HUES64 (cell line): ENCODE results near the gene LSAMP.
A peak's percentile ranks its signal among the peaks of the same experiment; 100 is the strongest.

Source experiments
- H3K27ac ChIP-seq: 2 replicates; pipeline ENCODE4 v1.7.0; 2013; ENCODE audit warnings: low read depth, low read length, inconsistent platforms
- H3K27me3 ChIP-seq: 2 replicates; pipeline ENCODE4 v1.6.1; 2013; ENCODE audit warnings: mild to moderate bottlenecking, low read length; ENCODE audit not compliant: insufficient read depth
- H3K36me3 ChIP-seq: 2 replicates; pipeline ENCODE4 v1.6.1; 2013; ENCODE audit warnings: mild to moderate bottlenecking, low read length; ENCODE audit not compliant: insufficient read depth
- H3K4me1 ChIP-seq: 2 replicates; pipeline ENCODE4 v1.6.1; 2013; ENCODE audit warnings: mild to moderate bottlenecking, low read length, moderate library complexity; ENCODE audit not compliant: insufficient read depth
- H3K4me3 ChIP-seq: 2 replicates; pipeline ENCODE4 v1.5.1; 2013; ENCODE audit warnings: mild to moderate bottlenecking, low read length, moderate library complexity
- H3K9ac ChIP-seq: 2 replicates; pipeline ENCODE4 v1.6.1; 2013; ENCODE audit warnings: mild to moderate bottlenecking, low read depth, low read length
- H3K9me3 ChIP-seq: 2 replicates; pipeline ENCODE4 v1.6.1; 2013; ENCODE audit warnings: low read depth, low read length; ENCODE audit not compliant: insufficient read depth
- WGBS: fragments of 150-250, 120-280 bp; methylation state at CpG from one replicate; pipeline ENCODE4 v1.1.7; 2013; ENCODE audit warnings: missing lambda C conversion rate; 5-methylcytosine and 5-hydroxymethylcytosine counted together

The LSAMP gene

GRCh38 chr3:116161575-116162525, 283.4 kb downstream of the LSAMP start:
- Histone ChIP-seq H3K4me1 (peaks cover 6% of the 10 kb centered on the region; the same call in 1 of the 2 replicates), H3K36me3 (no peaks in the 10 kb centered on the region), H3K4me3 (no peak overlapping the region), H3K9ac (no peak overlapping the region), H3K27ac (no peak overlapping the region), H3K27me3 (no peaks in the 10 kb centered on the region), H3K9me3 (no peaks in the 10 kb centered on the region)
- no CpG with 5 or more reads among the region's 5 CpGs for WGBS

- Histone ChIP-seq H3K27me3 (no peaks in the 10 kb centered on the region), H3K9me3 (no peaks in the 10 kb centered on the region), H3K9ac (no peak overlapping the region), H3K27ac (no peak overlapping the region), H3K4me3 (no peak overlapping the region), H3K36me3 (no peaks in the 10 kb centered on the region), H3K4me1 (peaks cover 6% of the 10 kb centered on the region; the same call in 1 of the 2 replicates)
- WGBS, result no CpG with 5 or more reads among the region's 1 CpG
These were observed 284.7 kb downstream of the LSAMP start for GRCh38 chr3:116160594-116160993.

GRCh38 chr3:116155841-116156240, 289.4 kb downstream of the LSAMP start:
- WGBS, result 83% methylated on average over 1 of the region's 1 CpG
- Histone ChIP-seq H3K27ac (no peak overlapping the region), H3K27me3 (no peaks in the 10 kb centered on the region), H3K4me1 (peaks cover 9% of the 10 kb centered on the region), H3K9me3 (no peaks in the 10 kb centered on the region), H3K9ac (no peak overlapping the region), H3K36me3 (no peaks in the 10 kb centered on the region), H3K4me3 (no peak overlapping the region)

- no peaks in the 10 kb centered on the region for H3K27me3 ChIP-seq
- 58% methylated on average over 2 of the region's 2 CpGs for whole genome bisulfite sequencing
- H3K27ac ChIP-seq, result no peak overlapping the region
- H3K36me3 ChIP-seq, result no peaks in the 10 kb centered on the region
- H3K4me1 ChIP-seq, result peaks cover 23% of the 10 kb centered on the region
- H3K9me3 ChIP-seq, result no peaks in the 10 kb centered on the region
- H3K4me3 ChIP-seq, result no peak overlapping the region
- H3K9ac ChIP-seq, result no peak overlapping the region
These were observed 290.9 kb downstream of the LSAMP start for GRCh38 chr3:116154389-116154788.

GRCh38 chr3:116153174-116153573, 292.1 kb downstream of the LSAMP start:
- H3K27ac ChIP-seq, result no peak overlapping the region
- no peaks in the 10 kb centered on the region for H3K27me3 ChIP-seq
- H3K9me3 ChIP-seq, result no peaks in the 10 kb centered on the region
- H3K36me3 ChIP-seq, result no peaks in the 10 kb centered on the region
- no peak overlapping the region for H3K9ac ChIP-seq
- WGBS, result 96% methylated on average over 3 of the region's 3 CpGs
- H3K4me1 ChIP-seq, result peaks cover 35% of the 10 kb centered on the region
- H3K4me3 ChIP-seq, result no peak overlapping the region

- WGBS, result 47% methylated on average over 1 of the region's 1 CpG
- H3K9me3 ChIP-seq, result peaks cover 12% of the 10 kb centered on the region; the same call in 1 of the 2 replicates
- H3K4me3 ChIP-seq, result no peak overlapping the region
- peaks cover 37% of the 10 kb centered on the region for H3K4me1 ChIP-seq
- no peak overlapping the region for H3K9ac ChIP-seq
- H3K36me3 ChIP-seq, result no peaks in the 10 kb centered on the region
- no peak overlapping the region for H3K27ac ChIP-seq
- H3K27me3 ChIP-seq, result no peaks in the 10 kb centered on the region
These were observed 294.6 kb downstream of the LSAMP start for GRCh38 chr3:116150655-116151167.

GRCh38 chr3:116148881-116149851, 296.1 kb downstream of the LSAMP start:
- Histone ChIP-seq H3K9ac (no peak overlapping the region), H3K4me3 (no peak overlapping the region), H3K27me3 (no peaks in the 10 kb centered on the region), H3K36me3 (no peaks in the 10 kb centered on the region), H3K4me1 (peaks cover 32% of the 10 kb centered on the region), H3K9me3 (peaks cover 24% of the 10 kb centered on the region; the same call in 1 of the 2 replicates), H3K27ac (peak overlapping the region; percentile 22; the same call in 1 of the 2 replicates)
- WGBS, result 78% methylated on average over 7 of the region's 7 CpGs

GRCh38 chr3:116145613-116146012, 299.7 kb downstream of the LSAMP start:
- H3K4me1 ChIP-seq, result peaks cover 26% of the 10 kb centered on the region
- H3K4me3 ChIP-seq, result no peak overlapping the region
- H3K9ac ChIP-seq, result no peak overlapping the region
- H3K9me3 ChIP-seq, result peaks cover 25% of the 10 kb centered on the region; the same call in 1 of the 2 replicates
- no peaks in the 10 kb centered on the region for H3K36me3 ChIP-seq
- WGBS, result no CpG with 5 or more reads among the region's 1 CpG
- H3K27me3 ChIP-seq, result no peaks in the 10 kb centered on the region
- H3K27ac ChIP-seq, result no peak overlapping the region

- Histone ChIP-seq H3K4me1 (no peaks in the 10 kb centered on the region; the same call in 1 of the 2 replicates), H3K9me3 (peaks cover 24% of the 10 kb centered on the region; the same call in 1 of the 2 replicates), H3K9ac (no peak overlapping the region), H3K36me3 (no peaks in the 10 kb centered on the region), H3K4me3 (no peak overlapping the region), H3K27me3 (no peaks in the 10 kb centered on the region), H3K27ac (no peak overlapping the region)
- 88% methylated on average over 4 of the region's 4 CpGs for WGBS
These were observed 303.6 kb downstream of the LSAMP start for GRCh38 chr3:116141724-116142123.

- no peak overlapping the region for H3K4me3 ChIP-seq
- H3K27ac ChIP-seq, result no peak overlapping the region
- H3K36me3 ChIP-seq, result no peaks in the 10 kb centered on the region
- H3K9me3 ChIP-seq, result peaks cover 9% of the 10 kb centered on the region; the same call in 1 of the 2 replicates
- no peaks in the 10 kb centered on the region; the same call in 1 of the 2 replicates for H3K4me1 ChIP-seq
- whole genome bisulfite sequencing, result 83% methylated on average over 5 of the region's 5 CpGs
- no peaks in the 10 kb centered on the region for H3K27me3 ChIP-seq
- no peak overlapping the region for H3K9ac ChIP-seq
These were observed 305.1 kb downstream of the LSAMP start for GRCh38 chr3:116140100-116140689.
